Peyer's patch (tissue), 4 donors: Measurements from ENCODE around the gene FRMPD4. TPM values are rescaled to one million over a fixed set of nuclear protein-coding genes. Genes with fewer than 3 reads are reported as not detected.

Experiments
- DNase-seq, 3 donors: peaks; one replicate each; pipeline ENCODE4 v3.0.0-alpha.2; 2017 to 2019
- H3K27ac ChIP-seq, 4 donors: fragments of 200-600 bp; sonication (generic); one replicate each; pipeline ENCODE4 v1.5.1; 2016 to 2019
- H3K27me3 ChIP-seq, 2 donors: fragments of 200-600 bp; sonication (generic); one replicate each; pipeline ENCODE4 v1.5.1; 2019
- H3K36me3 ChIP-seq, 3 donors: fragments of 200-600 bp; sonication (generic); one replicate each; pipeline ENCODE4 v1.5.1; 2016 to 2019
- H3K4me1 ChIP-seq, 4 donors: fragments of 200-600 bp; sonication (generic); one replicate each; pipeline ENCODE4 v1.5.1; 2016 to 2019
- H3K4me3 ChIP-seq, 4 donors: fragments of 200-600 bp; sonication (generic); 1 replicate in 3 of 4; 2 replicates in 1 of 4; pipeline ENCODE4 v1.5.1; 2016 to 2019; ENCODE audit warnings: mild to moderate bottlenecking in 1 of 4
- H3K9me3 ChIP-seq, 4 donors: fragments of 200-600 bp; sonication (generic); one replicate each; pipeline ENCODE4 v1.5.1; 2016 to 2019; ENCODE audit warnings: mild to moderate bottlenecking in 1 of 4
- POLR2A ChIP-seq, 2 donors: fragments of 450-650 bp; IDR thresholded peaks; one replicate each; pipeline ENCODE4 v1.5.1; 2017; ENCODE audit warnings: antibody characterized with exemption in 2 of 2, mild to moderate bottlenecking in 2 of 2, moderate library complexity in 2 of 2
- total RNA-seq, 4 donors: library from RNA; depleted of rRNA; stranded (reverse); fragments of >200 nt; gene quantifications; one replicate each; pipeline ENCODE4 v1.1.0, GENCODE V29; 2016
- TF ChIP-seq, protein P1 (sequence below), 6 experiments: fragments of 450-650 bp in 4 of 6; fragments of 200-600 bp in 2 of 6; sonication (generic) in 1 of 6; IDR thresholded peaks; one replicate each; pipeline ENCODE4 v1.5.1; 2017 to 2019; ENCODE audit warnings: antibody characterized with exemption in 6 of 6, mild to moderate bottlenecking in 3 of 6, moderate library complexity in 1 of 6

FRMPD4 gene
- total RNA-seq, 4 donors from 2014 or later: 0.19 TPM; not detected in 3

DNA sequence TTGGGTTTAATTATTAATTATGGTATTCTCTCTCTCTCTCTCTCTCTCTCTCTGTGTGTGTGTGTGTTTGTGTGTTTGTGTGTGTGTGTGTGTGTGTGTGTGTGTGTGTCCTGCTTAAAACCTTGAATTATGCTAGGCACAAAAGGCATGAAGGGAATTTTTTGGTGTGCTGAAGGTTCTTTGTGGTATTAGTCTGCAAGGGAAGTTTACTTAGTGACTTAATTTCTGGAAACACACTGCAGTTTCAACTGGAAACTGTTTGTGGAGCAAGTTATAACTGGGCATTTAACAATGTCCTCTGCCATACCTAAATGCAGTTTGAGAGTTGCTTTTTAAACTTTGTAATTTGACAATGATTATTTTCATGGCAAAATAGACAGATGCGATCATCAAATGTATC is 111.7 kb downstream of the FRMPD4 start:
- no peak overlapping the region for H3K4me3 ChIP-seq
- DNase-seq: no peak
- no peaks in the 10 kb centered on the region for H3K9me3 ChIP-seq
- H3K36me3 ChIP-seq: no peaks in the 10 kb centered on the region
- no peak overlapping the region for H3K27ac ChIP-seq
- H3K27me3 ChIP-seq: no peaks in the 10 kb centered on the region
- TF ChIP-seq POLR2A (IDR thresholded peaks at IDR 0.05): no peak
- TF ChIP-seq, protein P1, sequence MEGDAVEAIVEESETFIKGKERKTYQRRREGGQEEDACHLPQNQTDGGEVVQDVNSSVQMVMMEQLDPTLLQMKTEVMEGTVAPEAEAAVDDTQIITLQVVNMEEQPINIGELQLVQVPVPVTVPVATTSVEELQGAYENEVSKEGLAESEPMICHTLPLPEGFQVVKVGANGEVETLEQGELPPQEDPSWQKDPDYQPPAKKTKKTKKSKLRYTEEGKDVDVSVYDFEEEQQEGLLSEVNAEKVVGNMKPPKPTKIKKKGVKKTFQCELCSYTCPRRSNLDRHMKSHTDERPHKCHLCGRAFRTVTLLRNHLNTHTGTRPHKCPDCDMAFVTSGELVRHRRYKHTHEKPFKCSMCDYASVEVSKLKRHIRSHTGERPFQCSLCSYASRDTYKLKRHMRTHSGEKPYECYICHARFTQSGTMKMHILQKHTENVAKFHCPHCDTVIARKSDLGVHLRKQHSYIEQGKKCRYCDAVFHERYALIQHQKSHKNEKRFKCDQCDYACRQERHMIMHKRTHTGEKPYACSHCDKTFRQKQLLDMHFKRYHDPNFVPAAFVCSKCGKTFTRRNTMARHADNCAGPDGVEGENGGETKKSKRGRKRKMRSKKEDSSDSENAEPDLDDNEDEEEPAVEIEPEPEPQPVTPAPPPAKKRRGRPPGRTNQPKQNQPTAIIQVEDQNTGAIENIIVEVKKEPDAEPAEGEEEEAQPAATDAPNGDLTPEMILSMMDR (IDR thresholded peaks at IDR 0.05): no peak
- no peaks in the 10 kb centered on the region for H3K4me1 ChIP-seq

DNA sequence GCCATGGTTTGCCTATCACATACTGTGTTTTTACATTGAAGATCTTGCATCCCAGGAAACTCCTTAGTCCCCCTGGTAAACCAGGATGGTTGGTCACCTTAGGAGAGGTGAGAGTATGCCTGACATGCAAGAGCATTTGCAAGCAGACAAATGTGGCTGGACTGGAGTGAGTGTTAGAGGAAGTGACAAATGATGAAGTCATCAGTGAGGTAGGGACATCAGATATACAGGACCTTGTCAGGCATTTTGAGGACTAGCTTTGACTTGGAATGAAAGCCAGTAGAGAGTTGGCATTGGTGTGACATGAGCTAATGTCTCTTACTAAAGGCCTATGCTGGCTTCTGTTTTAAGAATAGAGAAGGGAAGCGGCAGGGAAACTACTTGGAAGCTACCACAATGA is 124.9 kb downstream of the FRMPD4 start:
- no peak overlapping the region for H3K27ac ChIP-seq
- DNase-seq: no peak
- H3K36me3 ChIP-seq: no peaks in the 10 kb centered on the region
- no peak overlapping the region for H3K4me3 ChIP-seq
- H3K4me1 ChIP-seq: no peaks in the 10 kb centered on the region
- no peaks in the 10 kb centered on the region for H3K9me3 ChIP-seq
- TF ChIP-seq POLR2A (IDR thresholded peaks at IDR 0.05): no peak
- TF ChIP-seq, protein P1 (IDR thresholded peaks at IDR 0.05): no peak
- no peaks in the 10 kb centered on the region for H3K27me3 ChIP-seq

DNA sequence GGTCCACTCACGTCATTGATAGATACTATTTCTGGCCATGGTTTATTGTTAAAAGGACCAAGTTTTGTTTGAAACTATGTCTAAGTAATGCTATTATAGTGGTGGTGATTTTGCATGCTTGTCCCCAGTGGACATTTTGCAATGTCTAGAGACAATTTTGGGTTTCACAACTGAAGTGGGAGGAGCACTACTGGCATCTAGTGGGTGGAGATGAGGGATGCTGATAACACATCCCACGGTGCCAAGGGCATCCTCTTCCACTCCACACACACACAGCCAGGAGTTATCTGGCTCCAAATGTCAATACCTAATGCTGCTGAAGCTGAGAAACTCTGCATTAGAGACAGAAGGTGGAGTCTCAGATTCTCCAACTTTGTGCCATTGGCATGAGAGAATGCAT is 131.2 kb downstream of the FRMPD4 start:
- Histone ChIP-seq H3K9me3 (no peaks in the 10 kb centered on the region), H3K4me1 (no peaks in the 10 kb centered on the region)
- TF ChIP-seq POLR2A (IDR thresholded peaks at IDR 0.05): no peak
- TF ChIP-seq, protein P1 (IDR thresholded peaks at IDR 0.05): no peak

DNA sequence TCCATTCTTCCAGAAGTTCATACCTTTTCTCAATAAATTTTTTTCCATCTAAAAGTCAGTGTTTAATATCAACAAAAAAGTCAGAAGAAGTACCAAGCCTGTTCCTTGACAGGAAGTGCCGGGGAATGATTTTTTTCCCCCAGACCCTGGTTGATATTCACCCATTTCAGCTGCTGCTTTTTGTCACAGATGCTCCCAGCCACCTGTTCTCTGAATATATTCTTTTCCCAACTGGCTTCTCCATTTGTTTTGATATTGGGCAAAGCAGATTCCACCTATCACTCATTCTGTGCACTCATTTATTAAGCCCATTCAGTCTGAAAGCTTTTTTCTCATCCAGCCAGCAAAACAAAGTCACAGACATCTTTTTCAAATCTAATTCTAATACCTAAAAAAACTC is 139.9 kb downstream of the FRMPD4 start:
- Histone ChIP-seq H3K36me3 (no peaks in the 10 kb centered on the region), H3K4me1 (no peaks in the 10 kb centered on the region), H3K9me3 (no peaks in the 10 kb centered on the region), H3K27ac (no peak overlapping the region), H3K27me3 (no peaks in the 10 kb centered on the region), H3K4me3 (no peak overlapping the region)
- no peak for DNase-seq
- no peak for TF ChIP-seq POLR2A (IDR thresholded peaks at IDR 0.05)
- TF ChIP-seq, protein P1 (IDR thresholded peaks at IDR 0.05): no peak

More for the DNA sequence above, 131.2 kb downstream of the FRMPD4 start:
- Histone ChIP-seq H3K36me3 (no peaks in the 10 kb centered on the region), H3K27ac (no peak overlapping the region), H3K4me3 (no peak overlapping the region), H3K27me3 (no peaks in the 10 kb centered on the region)
- no peak for DNase-seq

DNA sequence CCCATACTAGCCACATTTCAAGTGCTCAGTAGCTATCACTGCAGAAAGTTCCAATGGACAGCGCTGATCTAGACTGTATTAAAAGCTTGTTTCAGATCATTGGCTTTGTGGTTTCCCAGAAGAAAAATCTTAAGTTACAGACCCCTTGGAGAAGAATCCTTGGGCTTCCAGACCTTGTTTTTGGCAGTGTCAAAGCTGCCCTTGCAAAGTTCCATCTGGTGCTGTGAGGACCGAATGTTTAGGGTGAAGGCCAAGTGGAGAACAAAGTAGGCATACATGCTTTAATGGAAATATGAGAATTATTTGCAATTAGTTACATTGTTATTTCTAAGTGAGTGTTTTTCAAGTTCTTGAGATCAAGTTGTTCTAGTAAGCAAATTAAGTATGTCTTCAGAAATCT is 144.7 kb downstream of the FRMPD4 start:
- TF ChIP-seq, protein P1 (IDR thresholded peaks at IDR 0.05): no peak
- no peak for TF ChIP-seq POLR2A (IDR thresholded peaks at IDR 0.05)
- Histone ChIP-seq H3K9me3 (no peaks in the 10 kb centered on the region), H3K36me3 (no peaks in the 10 kb centered on the region), H3K27me3 (no peaks in the 10 kb centered on the region), H3K27ac (no peak overlapping the region), H3K4me3 (no peak overlapping the region), H3K4me1 (no peaks in the 10 kb centered on the region)
- no peak for DNase-seq
